GM23338 (cell line): ENCODE measurements around the gene BRCC3. TPM values are rescaled to one million over a fixed set of nuclear protein-coding genes. Genes with fewer than 3 reads are reported as not detected.

Experiments
- ATAC-seq: fragments of 200-7000 bp; cut with Tn5 transposase; 3 replicates; pipeline ENCODE4 v1.9.1; 2020
- DNase-seq: peaks from one replicate; pipeline ENCODE4 v3.0.0-alpha.2; 2015; ENCODE audit warnings: low spot score
- H2AFZ ChIP-seq: fragments of 200-600 bp; sonication (generic); 2 replicates; pipeline ENCODE4 v1.8.0; 2016; ENCODE audit warnings: antibody characterized with exemption, mild to moderate bottlenecking, moderate library complexity
- H3F3A ChIP-seq: fragments of 200-600 bp; sonication (generic); replicated peaks from 2 replicates; pipeline ENCODE4 v1.8.0; 2017; ENCODE audit warnings: antibody characterized with exemption, mixed run types, low read depth
- H3K27ac ChIP-seq: fragments of 200-600 bp; sonication (generic); 2 replicates; pipeline ENCODE4 v1.6.1; 2016; ENCODE audit warnings: low read depth
- H3K27me3 ChIP-seq: fragments of 200-600 bp; sonication (generic); 2 replicates; pipeline ENCODE4 v1.8.0; 2016; ENCODE audit warnings: mild to moderate bottlenecking, mixed run types, moderate library complexity; ENCODE audit not compliant: insufficient read depth
- H3K36me3 ChIP-seq: fragments of 200-600 bp; sonication (generic); 2 replicates; pipeline ENCODE4 v1.8.0; 2016; ENCODE audit warnings: mild to moderate bottlenecking; ENCODE audit not compliant: insufficient read depth
- H3K4me1 ChIP-seq: fragments of 200-600 bp; sonication (generic); 2 replicates; pipeline ENCODE4 v1.8.0; 2016; ENCODE audit warnings: mild to moderate bottlenecking, moderate library complexity; ENCODE audit not compliant: insufficient read depth
- H3K4me2 ChIP-seq: fragments of 200-600 bp; sonication (generic); 2 replicates; pipeline ENCODE4 v1.7.1; 2017; ENCODE audit warnings: mixed run types
- H3K4me3 ChIP-seq: fragments of 200-600 bp; sonication (generic); 2 replicates; pipeline ENCODE4 v1.6.1; 2016; ENCODE audit warnings: mixed run types
- H3K79me2 ChIP-seq: fragments of 200-600 bp; sonication (generic); replicated peaks from 2 replicates; pipeline ENCODE4 v1.8.0; 2017; ENCODE audit warnings: mild to moderate bottlenecking; ENCODE audit not compliant: insufficient read depth
- H3K9me2 ChIP-seq: fragments of 200-600 bp; sonication (generic); 2 replicates; pipeline ENCODE4 v1.8.0; 2017; ENCODE audit not compliant: insufficient read depth
- H4K20me1 ChIP-seq: fragments of 200-600 bp; sonication (generic); replicated peaks from 2 replicates; pipeline ENCODE4 v1.8.0; 2017; ENCODE audit warnings: mild to moderate bottlenecking; ENCODE audit not compliant: insufficient read depth
- H3K27ac Mint-ChIP-seq: 2 replicates; pipeline ENCODE4 v1.8.0; 2020; ENCODE audit warnings: inconsistent platforms, mild to moderate bottlenecking, moderate library complexity, mixed read lengths
- H3K27me3 Mint-ChIP-seq: 3 replicates; pipeline ENCODE4 v1.8.0; 2022; ENCODE audit warnings: low read depth, mild to moderate bottlenecking, moderate library complexity, mixed read lengths, inconsistent platforms; ENCODE audit not compliant: insufficient read depth, poor library complexity
- H3K36me3 Mint-ChIP-seq: 3 replicates; pipeline ENCODE4 v1.8.0; 2021; ENCODE audit warnings: low read depth, mild to moderate bottlenecking, inconsistent platforms, moderate library complexity, mixed read lengths
- H3K4me1 Mint-ChIP-seq: 3 replicates; pipeline ENCODE4 v1.8.0; 2020; ENCODE audit warnings: mild to moderate bottlenecking, inconsistent platforms, mixed read lengths
- H3K4me3 Mint-ChIP-seq: 3 replicates; pipeline ENCODE4 v1.8.0; 2021; ENCODE audit warnings: moderate library complexity, mild to moderate bottlenecking, inconsistent platforms, mixed read lengths
- H3K9me3 Mint-ChIP-seq: 3 replicates; pipeline ENCODE4 v1.8.0; 2020; ENCODE audit warnings: moderate library complexity, mild to moderate bottlenecking, inconsistent platforms, mixed read lengths
- CREB1 ChIP-seq: fragments of 250-450 bp; sonication (Bioruptor Pico); IDR thresholded peaks from 2 replicates; pipeline ENCODE4 v1.5.0; 2020; ENCODE audit warnings: low read depth, mild to moderate bottlenecking, moderate library complexity
- ETS1 ChIP-seq: IDR thresholded peaks from 2 replicates; pipeline ENCODE4 v1.6.1; 2016; ENCODE audit warnings: antibody characterized with exemption
- EZH2 ChIP-seq: fragments of 200-600 bp; sonication (generic); IDR thresholded peaks from one replicate; pipeline ENCODE4 v1.8.0; 2017; ENCODE audit warnings: antibody characterized with exemption, mild to moderate bottlenecking, low read depth; ENCODE audit not compliant: unreplicated experiment
- JUNB ChIP-seq: IDR thresholded peaks from one replicate; pipeline ENCODE4 v1.6.1; 2016; ENCODE audit warnings: antibody characterized with exemption; ENCODE audit not compliant: unreplicated experiment
- NANOG ChIP-seq: IDR thresholded peaks from 2 replicates; pipeline ENCODE4 v1.6.1; 2016; ENCODE audit warnings: antibody characterized with exemption, borderline replicate concordance
- POLR2AphosphoS5 ChIP-seq: IDR thresholded peaks from 2 replicates; pipeline ENCODE4 v1.6.1; 2016; ENCODE audit warnings: antibody characterized with exemption, low read depth
- STAT1 ChIP-seq: IDR thresholded peaks from one replicate; pipeline ENCODE4 v1.6.1; 2016; ENCODE audit warnings: antibody characterized with exemption; ENCODE audit not compliant: unreplicated experiment
- ZNF114 ChIP-seq: fragments of 250-450 bp; sonication (Bioruptor Pico); IDR thresholded peaks from 2 replicates; pipeline ENCODE4 v1.5.0; 2020; ENCODE audit warnings: mild to moderate bottlenecking, moderate library complexity
- ZNF331 ChIP-seq: fragments of 250-450 bp; sonication (Bioruptor Pico); IDR thresholded peaks from 2 replicates; pipeline ENCODE4 v1.5.0; 2020; ENCODE audit warnings: low read depth, mild to moderate bottlenecking, moderate library complexity
- polyA plus RNA-seq: library from polyadenylated mRNA; unstranded; fragments of >200 nt; fragmentation: Nextera tagmentation; extraction: Ambion mirVana; gene quantifications from 2 replicates; pipeline ENCODE4 v1.2.1, GENCODE V29; 2016
- total RNA-seq: library from RNA; depleted of rRNA; stranded (reverse); fragments of >200 nt; shearing (Covaris generic); gene quantifications from 2 replicates; pipeline ENCODE4 v1.2.3, GENCODE V29; 2014
- TF ChIP-seq, protein P1 (sequence below), 2 experiments: fragments of 200-600 bp in 1 of 2; sonication (generic) in 1 of 2; conservative IDR thresholded peaks; 2 replicates each; pipeline versions ENCODE4 v1.5.1 to v1.6.1; 2016 to 2017; ENCODE audit warnings: antibody characterized with exemption in 2 of 2, low read depth in 2 of 2, mild to moderate bottlenecking in 2 of 2, moderate library complexity in 1 of 2
- TF ChIP-seq, protein P2 (sequence below): IDR thresholded peaks from one replicate; pipeline ENCODE4 v1.6.1; 2018; ENCODE audit warnings: antibody characterized with exemption; ENCODE audit not compliant: unreplicated experiment

The BRCC3 gene
- total and polyA plus RNA-seq, 2 experiments from 2014 or later: 18.4 to 26.7 TPM

GRCh38 chrX:155115174-155115819 lies 44.0 kb downstream of the BRCC3 start (continued):
- no peak for TF ChIP-seq ETS1

- Mint-ChIP-seq H3K4me1 (no peaks in the 10 kb centered on the region), H3K9me3 (peaks cover 9% of the 10 kb centered on the region; the same call in 2 of the 3 replicates), H3K27me3 (peaks cover 6% of the 10 kb centered on the region), H3K27ac (no peak overlapping the region), H3K36me3 (peaks cover 19% of the 10 kb centered on the region; the same call in 2 of the 3 replicates), H3K4me3 (no peak overlapping the region)
- no peak for ATAC-seq
- Histone ChIP-seq H3K4me2 (no peak overlapping the region), H3K27me3 (no peaks in the 10 kb centered on the region), H3K4me3 (no peak overlapping the region), H4K20me1 (no peaks in the 10 kb centered on the region), H3K4me1 (no peaks in the 10 kb centered on the region), H3K27ac (no peak overlapping the region), H2AFZ (no peak overlapping the region), H3F3A (no peaks in the 10 kb centered on the region), H3K9me2 (no peaks in the 10 kb centered on the region), H3K79me2 (no peaks in the 10 kb centered on the region), H3K36me3 (no peaks in the 10 kb centered on the region)
- no peak for DNase-seq
- no peak for TF ChIP-seq ETS1
- no peak for TF ChIP-seq STAT1
- TF ChIP-seq, protein P1, sequence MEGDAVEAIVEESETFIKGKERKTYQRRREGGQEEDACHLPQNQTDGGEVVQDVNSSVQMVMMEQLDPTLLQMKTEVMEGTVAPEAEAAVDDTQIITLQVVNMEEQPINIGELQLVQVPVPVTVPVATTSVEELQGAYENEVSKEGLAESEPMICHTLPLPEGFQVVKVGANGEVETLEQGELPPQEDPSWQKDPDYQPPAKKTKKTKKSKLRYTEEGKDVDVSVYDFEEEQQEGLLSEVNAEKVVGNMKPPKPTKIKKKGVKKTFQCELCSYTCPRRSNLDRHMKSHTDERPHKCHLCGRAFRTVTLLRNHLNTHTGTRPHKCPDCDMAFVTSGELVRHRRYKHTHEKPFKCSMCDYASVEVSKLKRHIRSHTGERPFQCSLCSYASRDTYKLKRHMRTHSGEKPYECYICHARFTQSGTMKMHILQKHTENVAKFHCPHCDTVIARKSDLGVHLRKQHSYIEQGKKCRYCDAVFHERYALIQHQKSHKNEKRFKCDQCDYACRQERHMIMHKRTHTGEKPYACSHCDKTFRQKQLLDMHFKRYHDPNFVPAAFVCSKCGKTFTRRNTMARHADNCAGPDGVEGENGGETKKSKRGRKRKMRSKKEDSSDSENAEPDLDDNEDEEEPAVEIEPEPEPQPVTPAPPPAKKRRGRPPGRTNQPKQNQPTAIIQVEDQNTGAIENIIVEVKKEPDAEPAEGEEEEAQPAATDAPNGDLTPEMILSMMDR (conservative IDR thresholded peaks at IDR 0.05; ENCODE audit: low read depth in 2 of 2): no peak
- no peak for TF ChIP-seq CREB1
- no peak for TF ChIP-seq EZH2
- TF ChIP-seq, protein P2, sequence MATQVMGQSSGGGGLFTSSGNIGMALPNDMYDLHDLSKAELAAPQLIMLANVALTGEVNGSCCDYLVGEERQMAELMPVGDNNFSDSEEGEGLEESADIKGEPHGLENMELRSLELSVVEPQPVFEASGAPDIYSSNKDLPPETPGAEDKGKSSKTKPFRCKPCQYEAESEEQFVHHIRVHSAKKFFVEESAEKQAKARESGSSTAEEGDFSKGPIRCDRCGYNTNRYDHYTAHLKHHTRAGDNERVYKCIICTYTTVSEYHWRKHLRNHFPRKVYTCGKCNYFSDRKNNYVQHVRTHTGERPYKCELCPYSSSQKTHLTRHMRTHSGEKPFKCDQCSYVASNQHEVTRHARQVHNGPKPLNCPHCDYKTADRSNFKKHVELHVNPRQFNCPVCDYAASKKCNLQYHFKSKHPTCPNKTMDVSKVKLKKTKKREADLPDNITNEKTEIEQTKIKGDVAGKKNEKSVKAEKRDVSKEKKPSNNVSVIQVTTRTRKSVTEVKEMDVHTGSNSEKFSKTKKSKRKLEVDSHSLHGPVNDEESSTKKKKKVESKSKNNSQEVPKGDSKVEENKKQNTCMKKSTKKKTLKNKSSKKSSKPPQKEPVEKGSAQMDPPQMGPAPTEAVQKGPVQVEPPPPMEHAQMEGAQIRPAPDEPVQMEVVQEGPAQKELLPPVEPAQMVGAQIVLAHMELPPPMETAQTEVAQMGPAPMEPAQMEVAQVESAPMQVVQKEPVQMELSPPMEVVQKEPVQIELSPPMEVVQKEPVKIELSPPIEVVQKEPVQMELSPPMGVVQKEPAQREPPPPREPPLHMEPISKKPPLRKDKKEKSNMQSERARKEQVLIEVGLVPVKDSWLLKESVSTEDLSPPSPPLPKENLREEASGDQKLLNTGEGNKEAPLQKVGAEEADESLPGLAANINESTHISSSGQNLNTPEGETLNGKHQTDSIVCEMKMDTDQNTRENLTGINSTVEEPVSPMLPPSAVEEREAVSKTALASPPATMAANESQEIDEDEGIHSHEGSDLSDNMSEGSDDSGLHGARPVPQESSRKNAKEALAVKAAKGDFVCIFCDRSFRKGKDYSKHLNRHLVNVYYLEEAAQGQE: no peak
- no peak for TF ChIP-seq ZNF331 (CRISPR knock-in tag)
- no peak for TF ChIP-seq JUNB
- no peak for TF ChIP-seq ZNF114 (CRISPR knock-in tag)
- TF ChIP-seq NANOG: no peak
- no peak for TF ChIP-seq POLR2AphosphoS5
Measured at GRCh38 chrX:155127465-155127864, 56.2 kb downstream of the BRCC3 start.
